GM06990 (cell line): ENCODE results near the gene FAM222B.
A peak's percentile ranks its signal among the peaks of the same experiment; 100 is the strongest.

Experiments
- DNase-seq: peaks from one replicate; pipeline ENCODE4 v3.0.0-alpha.2; 2011; ENCODE audit not compliant: insufficient read length; ENCODE audit errors: extremely low read depth
- H3K27me3 ChIP-seq: replicated peaks from 2 replicates; pipeline ENCODE4 v1.6.0; 2011; ENCODE audit warnings: low read length; ENCODE audit not compliant: control insufficient read depth, insufficient read depth
- H3K36me3 ChIP-seq: 2 replicates; pipeline ENCODE4 v1.5.1; 2011; ENCODE audit warnings: low read length; ENCODE audit not compliant: control insufficient read depth, insufficient read depth
- H3K4me3 ChIP-seq: replicated peaks from 2 replicates; pipeline ENCODE4 v1.5.1; 2011; ENCODE audit warnings: low read depth, mild to moderate bottlenecking, control low read depth, low read length
- CTCF ChIP-seq: IDR thresholded peaks from 2 replicates; pipeline ENCODE4 v1.5.1; 2011; ENCODE audit warnings: low read length, control low read depth, mild to moderate bottlenecking, inconsistent platforms; ENCODE audit not compliant: insufficient read depth, poor library complexity, severe bottlenecking

Gene FAM222B

GRCh38 chr17:28875848-28876550 lies 33.4 kb upstream of the FAM222B start:
- no peaks in the 10 kb centered on the region for H3K27me3 ChIP-seq
- peaks cover 13% of the 10 kb centered on the region for H3K36me3 ChIP-seq
- DNase-seq = no peak
- no peak for TF ChIP-seq CTCF
- H3K4me3 ChIP-seq = no peak overlapping the region

GRCh38 chr17:28874750-28875149 lies 32.2 kb upstream of the FAM222B start:
- no peak for DNase-seq
- TF ChIP-seq CTCF = no peak
- Histone ChIP-seq H3K27me3 (no peaks in the 10 kb centered on the region), H3K4me3 (no peak overlapping the region), H3K36me3 (peaks cover 5% of the 10 kb centered on the region)

GRCh38 chr17:28873839-28874238 lies 31.2 kb upstream of the FAM222B start:
- no peak overlapping the region for H3K4me3 ChIP-seq
- no peak for TF ChIP-seq CTCF
- no peaks in the 10 kb centered on the region for H3K27me3 ChIP-seq
- no peak for DNase-seq
- no peaks in the 10 kb centered on the region for H3K36me3 ChIP-seq

- Histone ChIP-seq H3K4me3 (no peak overlapping the region), H3K36me3 (no peaks in the 10 kb centered on the region), H3K27me3 (no peaks in the 10 kb centered on the region)
- TF ChIP-seq CTCF = no peak
- DNase-seq = peak; percentile 74
Measured at GRCh38 chr17:28871056-28871579, 28.5 kb upstream of the FAM222B start.

- H3K27me3 ChIP-seq = no peaks in the 10 kb centered on the region
- DNase-seq = no peak
- no peak for TF ChIP-seq CTCF
- H3K4me3 ChIP-seq = no peak overlapping the region
- no peaks in the 10 kb centered on the region for H3K36me3 ChIP-seq
Measured at GRCh38 chr17:28867276-28867675, 24.7 kb upstream of the FAM222B start.
